ENCODE results near the gene ANKRD60. TPM values are rescaled to one million over a fixed set of nuclear protein-coding genes. Genes with fewer than 3 reads are reported as not detected.

The ANKRD60 gene
- total RNA-seq, 1 donor from 2014 or later: not detected

DNA sequence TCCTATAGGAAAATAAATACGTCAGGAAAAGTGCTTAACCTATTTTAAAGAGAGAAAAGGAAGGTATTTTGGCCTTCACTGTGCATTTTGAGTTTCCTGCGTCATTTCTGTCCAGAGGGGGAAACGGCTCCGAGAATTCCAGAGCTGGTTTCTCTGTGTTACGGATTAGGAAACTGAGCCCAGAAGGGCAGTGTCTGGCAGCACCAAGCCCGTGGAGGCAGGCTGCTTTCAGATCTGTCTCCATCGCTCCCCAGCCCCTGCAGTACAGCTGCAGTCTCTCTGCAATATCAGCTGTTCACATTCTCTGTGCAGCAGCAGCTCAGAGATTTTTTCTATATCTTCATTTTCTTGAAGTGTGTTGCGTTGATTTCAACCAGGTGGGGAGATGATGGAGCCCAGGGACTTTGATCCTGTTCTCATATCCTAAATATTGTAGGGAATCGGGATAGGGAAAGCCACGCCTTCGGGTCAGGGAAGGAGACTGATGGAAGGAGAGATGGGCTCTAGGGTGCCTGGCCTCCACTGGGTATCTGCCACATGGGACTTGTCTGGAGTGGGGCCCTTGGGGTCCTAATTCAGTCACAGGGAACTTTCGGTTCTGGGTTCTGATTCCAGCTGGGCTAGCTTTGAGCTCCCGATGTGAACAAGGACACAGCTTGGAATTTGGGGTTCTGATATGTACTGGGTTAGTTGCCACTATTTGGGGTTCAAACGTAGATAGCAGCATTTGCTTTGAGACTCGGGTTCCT is 2.8 kb downstream of the ANKRD60 start:
- TF ChIP-seq, protein P1, sequence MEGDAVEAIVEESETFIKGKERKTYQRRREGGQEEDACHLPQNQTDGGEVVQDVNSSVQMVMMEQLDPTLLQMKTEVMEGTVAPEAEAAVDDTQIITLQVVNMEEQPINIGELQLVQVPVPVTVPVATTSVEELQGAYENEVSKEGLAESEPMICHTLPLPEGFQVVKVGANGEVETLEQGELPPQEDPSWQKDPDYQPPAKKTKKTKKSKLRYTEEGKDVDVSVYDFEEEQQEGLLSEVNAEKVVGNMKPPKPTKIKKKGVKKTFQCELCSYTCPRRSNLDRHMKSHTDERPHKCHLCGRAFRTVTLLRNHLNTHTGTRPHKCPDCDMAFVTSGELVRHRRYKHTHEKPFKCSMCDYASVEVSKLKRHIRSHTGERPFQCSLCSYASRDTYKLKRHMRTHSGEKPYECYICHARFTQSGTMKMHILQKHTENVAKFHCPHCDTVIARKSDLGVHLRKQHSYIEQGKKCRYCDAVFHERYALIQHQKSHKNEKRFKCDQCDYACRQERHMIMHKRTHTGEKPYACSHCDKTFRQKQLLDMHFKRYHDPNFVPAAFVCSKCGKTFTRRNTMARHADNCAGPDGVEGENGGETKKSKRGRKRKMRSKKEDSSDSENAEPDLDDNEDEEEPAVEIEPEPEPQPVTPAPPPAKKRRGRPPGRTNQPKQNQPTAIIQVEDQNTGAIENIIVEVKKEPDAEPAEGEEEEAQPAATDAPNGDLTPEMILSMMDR (IDR thresholded peaks at IDR 0.05; ENCODE audit: borderline replicate concordance): no peak
- Histone ChIP-seq H3K4me3 (no peak overlapping the region), H3K36me3 (no peaks in the 10 kb centered on the region)

DNA sequence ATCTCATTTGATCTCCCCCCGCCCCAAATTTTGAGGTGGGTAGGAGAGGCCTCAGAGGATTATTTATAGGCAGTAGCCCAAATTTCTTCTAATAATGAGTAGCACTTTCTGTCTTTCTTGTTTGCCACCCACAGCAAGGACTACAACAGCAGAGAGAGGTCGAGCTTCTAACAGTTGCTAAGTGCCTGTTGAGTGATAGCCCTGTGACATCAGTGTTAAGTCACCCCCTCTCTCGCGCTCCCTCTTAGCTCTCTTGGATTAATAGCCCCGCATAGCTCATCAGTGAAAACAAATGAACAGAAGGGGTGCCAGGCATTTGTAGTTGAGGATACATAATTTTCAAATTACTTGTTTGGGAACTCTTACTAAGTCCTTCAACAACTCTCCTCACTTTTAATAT is 3.5 kb downstream of the ANKRD60 start:
- TF ChIP-seq, protein P1 (IDR thresholded peaks at IDR 0.05; ENCODE audit: borderline replicate concordance): no peak
- H3K9me3 ChIP-seq (replicated peaks): no peaks in the 10 kb centered on the region
- H3K36me3 ChIP-seq: no peaks in the 10 kb centered on the region
- DNase-seq: no peak
- H3K27me3 ChIP-seq (ENCODE audit: low read depth): peaks cover 91% of the 10 kb centered on the region
- intact Hi-C loops (cut with micrococcal nuclease): no loop called here
- H3K4me3 ChIP-seq: no peak overlapping the region
- H3K4me1 ChIP-seq: peaks cover 9% of the 10 kb centered on the region
- no peak overlapping the region for H3K27ac ChIP-seq (replicated peaks)

More for the DNA sequence above, 2.8 kb downstream of the ANKRD60 start:
- H3K27ac ChIP-seq (replicated peaks): no peak overlapping the region
- no peaks in the 10 kb centered on the region for H3K9me3 ChIP-seq (replicated peaks)
- intact Hi-C loops (cut with micrococcal nuclease): no loop called here
- peaks cover 84% of the 10 kb centered on the region for H3K27me3 ChIP-seq (ENCODE audit: low read depth)
- DNase-seq: no peak
- peaks cover 9% of the 10 kb centered on the region for H3K4me1 ChIP-seq

GRCh38 chr20:58224097-58224496 is 4.4 kb downstream of the ANKRD60 start:
- Histone ChIP-seq H3K4me3 (no peak overlapping the region), H3K27me3 (ENCODE audit: low read depth) (peaks cover 97% of the 10 kb centered on the region), H3K36me3 (no peaks in the 10 kb centered on the region), H3K27ac (replicated peaks) (no peak overlapping the region), H3K9me3 (replicated peaks) (peaks cover 5% of the 10 kb centered on the region), H3K4me1 (peaks cover 9% of the 10 kb centered on the region)
- intact Hi-C loops (cut with micrococcal nuclease): no loop called here
- TF ChIP-seq, protein P1 (IDR thresholded peaks at IDR 0.05; ENCODE audit: borderline replicate concordance): no peak
- no peak for DNase-seq

DNA sequence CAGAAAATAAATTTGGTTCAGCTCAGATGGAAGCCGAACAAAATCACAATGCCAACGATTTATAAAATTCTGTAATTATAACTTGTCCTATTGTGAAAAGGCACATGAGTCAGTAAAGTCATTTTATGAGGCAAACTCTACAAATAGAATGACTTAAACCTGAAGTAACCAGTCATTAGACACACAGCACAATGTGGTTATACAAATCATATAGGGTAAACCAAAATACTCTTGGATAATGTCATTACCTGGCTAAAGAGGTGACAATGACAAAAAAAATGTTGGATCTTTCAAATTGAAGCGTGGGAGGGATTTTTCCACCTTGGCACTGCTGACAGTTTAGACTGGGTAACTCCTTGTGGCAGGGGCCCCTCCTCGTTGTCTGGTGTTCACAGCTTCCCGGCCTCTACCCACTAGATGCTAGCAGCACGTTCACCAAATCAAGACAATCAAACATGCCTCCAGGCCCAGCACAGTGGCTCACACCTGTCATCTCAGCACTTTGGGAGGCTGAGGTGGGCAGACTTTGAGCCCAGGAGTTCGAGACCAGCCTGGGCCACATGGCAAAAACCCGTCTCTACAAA is 5.0 kb downstream of the ANKRD60 start:
- intact Hi-C loops (cut with micrococcal nuclease): no loop called here
- H3K36me3 ChIP-seq: no peaks in the 10 kb centered on the region
- peaks cover 4% of the 10 kb centered on the region for H3K4me1 ChIP-seq
- no peak for DNase-seq
- H3K27ac ChIP-seq (replicated peaks): no peak overlapping the region
- no peak overlapping the region for H3K4me3 ChIP-seq
- TF ChIP-seq, protein P1 (IDR thresholded peaks at IDR 0.05; ENCODE audit: borderline replicate concordance): no peak
- H3K9me3 ChIP-seq (replicated peaks): peaks cover 12% of the 10 kb centered on the region
- peaks cover 97% of the 10 kb centered on the region for H3K27me3 ChIP-seq (ENCODE audit: low read depth)

- DNase-seq: no peak
- TF ChIP-seq, protein P1 (IDR thresholded peaks at IDR 0.05; ENCODE audit: borderline replicate concordance): no peak
- Histone ChIP-seq H3K4me1 (no peaks in the 10 kb centered on the region), H3K27me3 (ENCODE audit: low read depth) (peaks cover 96% of the 10 kb centered on the region), H3K9me3 (replicated peaks) (peaks cover 12% of the 10 kb centered on the region), H3K36me3 (no peaks in the 10 kb centered on the region), H3K27ac (replicated peaks) (no peak overlapping the region), H3K4me3 (no peak overlapping the region)
- intact Hi-C loops (cut with micrococcal nuclease): no loop called here
Measured at GRCh38 chr20:58222446-58222845, 6.0 kb downstream of the ANKRD60 start.

Data from left ventricle myocardium inferior (tissue), 1 donor.